22Rv1 (cell line): ENCODE measurements around the gene ODAD3.

Experiments used
- ZFX ChIP-seq: fragments of 450-650 bp; IDR thresholded peaks from 2 replicates; pipeline ENCODE4 v1.6.1; 2017; ENCODE audit warnings: antibody characterized with exemption, borderline replicate concordance
- TF ChIP-seq, protein P1 (sequence below): fragments of 450-650 bp; IDR thresholded peaks from 2 replicates; pipeline ENCODE4 v1.5.1; 2017; ENCODE audit warnings: mild to moderate bottlenecking

DNA sequence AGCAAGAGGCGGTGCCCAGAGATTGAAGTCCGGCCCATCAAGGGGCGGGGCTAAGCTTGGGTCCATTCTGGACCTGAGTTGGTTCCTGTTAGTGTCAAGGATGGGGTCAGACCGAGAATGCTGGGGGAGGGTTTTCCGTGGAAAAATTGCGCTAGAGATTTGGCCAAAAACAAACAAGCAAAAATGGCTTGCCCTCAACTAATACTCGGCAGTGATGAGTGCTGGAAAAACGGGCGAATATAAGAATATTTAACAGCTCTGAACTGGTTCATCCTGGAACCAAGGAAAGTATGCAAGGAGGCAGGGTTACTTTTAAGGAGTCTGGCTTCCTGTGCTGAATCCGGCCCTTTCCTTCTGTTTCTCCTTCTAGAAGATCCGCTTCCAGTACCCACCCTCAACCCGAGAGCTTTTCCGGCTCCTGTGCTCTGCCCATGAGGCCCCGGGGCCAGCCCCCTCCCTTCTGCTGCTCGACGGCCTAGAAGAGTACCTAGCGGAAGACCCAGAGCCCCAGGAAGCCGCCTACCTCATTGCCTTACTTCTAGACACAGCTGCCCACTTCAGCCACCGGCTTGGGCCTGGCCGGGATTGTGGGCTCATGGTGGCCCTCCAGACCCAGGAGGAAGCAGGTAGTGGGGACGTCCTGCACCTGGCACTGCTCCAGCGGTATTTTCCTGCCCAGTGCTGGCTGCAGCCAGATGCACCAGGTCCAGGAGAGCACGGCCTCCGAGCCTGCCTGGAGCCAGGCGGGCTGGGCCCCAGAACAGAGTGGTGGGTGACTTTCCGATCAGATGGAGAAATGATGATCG lies 59.6 kb downstream of the ODAD3 start:
- no peak for TF ChIP-seq ZFX
- TF ChIP-seq, protein P1, sequence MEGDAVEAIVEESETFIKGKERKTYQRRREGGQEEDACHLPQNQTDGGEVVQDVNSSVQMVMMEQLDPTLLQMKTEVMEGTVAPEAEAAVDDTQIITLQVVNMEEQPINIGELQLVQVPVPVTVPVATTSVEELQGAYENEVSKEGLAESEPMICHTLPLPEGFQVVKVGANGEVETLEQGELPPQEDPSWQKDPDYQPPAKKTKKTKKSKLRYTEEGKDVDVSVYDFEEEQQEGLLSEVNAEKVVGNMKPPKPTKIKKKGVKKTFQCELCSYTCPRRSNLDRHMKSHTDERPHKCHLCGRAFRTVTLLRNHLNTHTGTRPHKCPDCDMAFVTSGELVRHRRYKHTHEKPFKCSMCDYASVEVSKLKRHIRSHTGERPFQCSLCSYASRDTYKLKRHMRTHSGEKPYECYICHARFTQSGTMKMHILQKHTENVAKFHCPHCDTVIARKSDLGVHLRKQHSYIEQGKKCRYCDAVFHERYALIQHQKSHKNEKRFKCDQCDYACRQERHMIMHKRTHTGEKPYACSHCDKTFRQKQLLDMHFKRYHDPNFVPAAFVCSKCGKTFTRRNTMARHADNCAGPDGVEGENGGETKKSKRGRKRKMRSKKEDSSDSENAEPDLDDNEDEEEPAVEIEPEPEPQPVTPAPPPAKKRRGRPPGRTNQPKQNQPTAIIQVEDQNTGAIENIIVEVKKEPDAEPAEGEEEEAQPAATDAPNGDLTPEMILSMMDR = no peak
